KMS-11 (cell line): ENCODE results near the gene CDH13.

Experiments used
- H2AFZ ChIP-seq: fragments of 200-600 bp; sonication (generic); 2 replicates; pipeline ENCODE4 v1.6.1; 2016; ENCODE audit warnings: antibody characterized with exemption, mixed run types, low read depth
- H3K27ac ChIP-seq: fragments of 200-600 bp; sonication (generic); 2 replicates; pipeline ENCODE4 v1.6.1; 2016; ENCODE audit warnings: mild to moderate bottlenecking, mixed run types
- H3K27me3 ChIP-seq: fragments of 200-600 bp; sonication (generic); 2 replicates; pipeline ENCODE4 v1.6.1; 2017; ENCODE audit warnings: mild to moderate bottlenecking, low read depth, mixed run types, moderate library complexity; ENCODE audit not compliant: insufficient read depth
- H3K36me3 ChIP-seq: fragments of 200-600 bp; sonication (generic); 2 replicates; pipeline ENCODE4 v1.6.1; 2017; ENCODE audit warnings: mild to moderate bottlenecking, mixed run types; ENCODE audit not compliant: insufficient read depth
- H3K4me1 ChIP-seq: fragments of 200-600 bp; sonication (generic); 2 replicates; pipeline ENCODE4 v1.6.1; 2016; ENCODE audit warnings: mild to moderate bottlenecking, low read depth, mixed run types; ENCODE audit not compliant: poor library complexity, severe bottlenecking
- H3K4me2 ChIP-seq: fragments of 200-600 bp; sonication (generic); 2 replicates; pipeline ENCODE4 v1.7.0; 2016; ENCODE audit warnings: mild to moderate bottlenecking, mixed run types
- H3K4me3 ChIP-seq: fragments of 200-600 bp; sonication (generic); IDR thresholded peaks from 2 replicates; pipeline ENCODE4 v1.6.1; 2017; ENCODE audit warnings: low read depth, low read length, mixed read lengths; ENCODE audit not compliant: insufficient read depth
- H3K79me2 ChIP-seq: fragments of 200-600 bp; sonication (generic); 2 replicates; pipeline ENCODE4 v1.6.1; 2016; ENCODE audit warnings: low read depth, mixed run types; ENCODE audit not compliant: insufficient read depth
- H3K9ac ChIP-seq: fragments of 200-600 bp; sonication (generic); 2 replicates; pipeline ENCODE4 v1.6.1; 2016; ENCODE audit warnings: mild to moderate bottlenecking, mixed run types
- H4K20me1 ChIP-seq: fragments of 200-600 bp; sonication (generic); 2 replicates; pipeline ENCODE4 v1.6.1; 2016; ENCODE audit warnings: mild to moderate bottlenecking, mixed run types; ENCODE audit not compliant: insufficient read depth
- CTCF ChIP-seq: fragments of 200-600 bp; sonication (generic); conservative IDR thresholded peaks from 2 replicates; pipeline ENCODE4 v1.6.1; 2017; ENCODE audit warnings: low read depth, mild to moderate bottlenecking, antibody characterized with exemption, low read length, moderate library complexity, mixed read lengths

CDH13 gene

GRCh38 chr16:83125999-83126568 is 499.3 kb downstream of the CDH13 start:
- Histone ChIP-seq H3K9ac (no peak overlapping the region), H3K27ac (no peak overlapping the region), H4K20me1 (no peaks in the 10 kb centered on the region), H3K4me2 (no peak overlapping the region), H3K4me1 (no peaks in the 10 kb centered on the region), H3K27me3 (no peaks in the 10 kb centered on the region), H2AFZ (no peak overlapping the region), H3K4me3 (no peak overlapping the region), H3K79me2 (no peaks in the 10 kb centered on the region), H3K36me3 (no peaks in the 10 kb centered on the region)
- no peak for TF ChIP-seq CTCF

- no peak overlapping the region for H3K27ac ChIP-seq
- no peaks in the 10 kb centered on the region for H3K27me3 ChIP-seq
- no peaks in the 10 kb centered on the region for H3K79me2 ChIP-seq
- H3K4me3 ChIP-seq = no peak overlapping the region
- TF ChIP-seq CTCF = no peak
- no peak overlapping the region for H3K9ac ChIP-seq
- no peaks in the 10 kb centered on the region for H4K20me1 ChIP-seq
- H3K36me3 ChIP-seq = no peaks in the 10 kb centered on the region
- no peak overlapping the region for H2AFZ ChIP-seq
- no peak overlapping the region for H3K4me2 ChIP-seq
- no peaks in the 10 kb centered on the region for H3K4me1 ChIP-seq
Measured at GRCh38 chr16:83128041-83128440, 501.3 kb downstream of the CDH13 start.

GRCh38 chr16:83130039-83130438 is 503.3 kb downstream of the CDH13 start:
- no peaks in the 10 kb centered on the region for H3K27me3 ChIP-seq

GRCh38 chr16:83134638-83135037 is 507.9 kb downstream of the CDH13 start:
- H3K79me2 ChIP-seq = no peaks in the 10 kb centered on the region
- H3K4me1 ChIP-seq = peaks cover 13% of the 10 kb centered on the region
- TF ChIP-seq CTCF = no peak
- no peak overlapping the region for H3K27ac ChIP-seq
- peaks cover 8% of the 10 kb centered on the region; the same call in 1 of the 2 replicates for H3K27me3 ChIP-seq
- H3K4me2 ChIP-seq = no peak overlapping the region
- H4K20me1 ChIP-seq = no peaks in the 10 kb centered on the region
- H3K36me3 ChIP-seq = no peaks in the 10 kb centered on the region
- H2AFZ ChIP-seq = no peak overlapping the region
- no peak overlapping the region for H3K9ac ChIP-seq
- H3K4me3 ChIP-seq = no peak overlapping the region

More at GRCh38 chr16:83130039-83130438, 503.3 kb downstream of the CDH13 start:
- Histone ChIP-seq H3K4me3 (no peak overlapping the region), H3K79me2 (no peaks in the 10 kb centered on the region), H3K4me1 (no peaks in the 10 kb centered on the region), H3K36me3 (no peaks in the 10 kb centered on the region), H3K4me2 (no peak overlapping the region), H3K27ac (no peak overlapping the region), H2AFZ (no peak overlapping the region), H4K20me1 (no peaks in the 10 kb centered on the region), H3K9ac (no peak overlapping the region)
- TF ChIP-seq CTCF = no peak
